Astrocyte of the spinal cord (primary cell): ENCODE measurements around the gene PWWP2B.

Experiments
- DNase-seq: peaks from one replicate; pipeline ENCODE4 v3.0.0; 2011; ENCODE audit warnings: low read depth, low spot score
- H3K4me3 ChIP-seq: 2 replicates; pipeline ENCODE4 v1.5.1; 2011; ENCODE audit warnings: low read depth, mild to moderate bottlenecking, low read length, moderate library complexity
- in situ Hi-C: cut with HindIII; loops from 2 replicates; pipeline ENCODE4 v1.10.0; 2017; ENCODE audit warnings: low sequenced_read_pairs
- TF ChIP-seq, protein P1 (sequence below): IDR thresholded peaks from 2 replicates; pipeline ENCODE4 v1.5.1; 2012; ENCODE audit warnings: low read depth, mild to moderate bottlenecking, low read length, inconsistent platforms

Gene PWWP2B

DNA sequence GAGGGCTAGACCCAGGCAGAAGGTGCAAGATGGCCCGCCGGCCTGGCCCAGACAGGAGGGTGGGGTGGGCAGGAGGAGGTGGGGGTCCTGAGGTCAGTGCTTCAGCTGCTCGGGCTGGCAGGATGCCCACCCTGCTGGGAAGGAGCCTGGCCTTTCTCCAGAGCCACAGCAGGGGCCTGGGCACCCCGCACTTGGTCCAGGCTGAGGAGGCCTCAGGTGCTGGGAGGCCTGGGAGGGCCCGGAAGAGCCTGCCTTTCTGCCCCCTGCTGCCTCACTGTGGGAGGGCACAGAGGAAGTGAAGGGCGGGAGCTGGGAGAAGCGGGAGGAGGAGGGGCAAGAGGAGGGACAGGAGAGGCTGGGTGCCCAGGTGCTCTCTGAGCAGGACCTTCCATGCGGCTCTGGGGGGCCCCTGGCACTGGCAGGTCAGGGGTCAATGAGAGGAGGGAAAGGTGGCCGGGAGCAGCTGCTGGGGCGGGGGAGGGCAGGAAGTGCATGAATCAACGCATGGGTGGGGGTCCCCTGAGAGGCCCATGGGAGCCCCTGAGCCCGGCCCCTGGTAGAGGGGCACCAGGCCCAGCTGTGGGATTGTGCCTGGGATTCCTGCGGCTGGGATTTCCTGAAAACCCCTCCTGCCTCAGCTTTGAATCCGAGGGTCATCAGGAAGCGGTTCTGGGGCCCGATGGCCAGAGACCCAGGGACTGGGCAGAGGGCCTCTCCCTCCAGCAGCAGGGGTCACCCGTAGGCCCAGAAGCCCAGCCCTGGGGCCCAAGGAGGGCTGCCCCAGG lies 49.9 kb downstream of the PWWP2B start:
- no peak for DNase-seq
- in situ Hi-C loops, result no loop called here
- TF ChIP-seq, protein P1, sequence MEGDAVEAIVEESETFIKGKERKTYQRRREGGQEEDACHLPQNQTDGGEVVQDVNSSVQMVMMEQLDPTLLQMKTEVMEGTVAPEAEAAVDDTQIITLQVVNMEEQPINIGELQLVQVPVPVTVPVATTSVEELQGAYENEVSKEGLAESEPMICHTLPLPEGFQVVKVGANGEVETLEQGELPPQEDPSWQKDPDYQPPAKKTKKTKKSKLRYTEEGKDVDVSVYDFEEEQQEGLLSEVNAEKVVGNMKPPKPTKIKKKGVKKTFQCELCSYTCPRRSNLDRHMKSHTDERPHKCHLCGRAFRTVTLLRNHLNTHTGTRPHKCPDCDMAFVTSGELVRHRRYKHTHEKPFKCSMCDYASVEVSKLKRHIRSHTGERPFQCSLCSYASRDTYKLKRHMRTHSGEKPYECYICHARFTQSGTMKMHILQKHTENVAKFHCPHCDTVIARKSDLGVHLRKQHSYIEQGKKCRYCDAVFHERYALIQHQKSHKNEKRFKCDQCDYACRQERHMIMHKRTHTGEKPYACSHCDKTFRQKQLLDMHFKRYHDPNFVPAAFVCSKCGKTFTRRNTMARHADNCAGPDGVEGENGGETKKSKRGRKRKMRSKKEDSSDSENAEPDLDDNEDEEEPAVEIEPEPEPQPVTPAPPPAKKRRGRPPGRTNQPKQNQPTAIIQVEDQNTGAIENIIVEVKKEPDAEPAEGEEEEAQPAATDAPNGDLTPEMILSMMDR, result peak; percentile 39
- no peak overlapping the region for H3K4me3 ChIP-seq

DNA sequence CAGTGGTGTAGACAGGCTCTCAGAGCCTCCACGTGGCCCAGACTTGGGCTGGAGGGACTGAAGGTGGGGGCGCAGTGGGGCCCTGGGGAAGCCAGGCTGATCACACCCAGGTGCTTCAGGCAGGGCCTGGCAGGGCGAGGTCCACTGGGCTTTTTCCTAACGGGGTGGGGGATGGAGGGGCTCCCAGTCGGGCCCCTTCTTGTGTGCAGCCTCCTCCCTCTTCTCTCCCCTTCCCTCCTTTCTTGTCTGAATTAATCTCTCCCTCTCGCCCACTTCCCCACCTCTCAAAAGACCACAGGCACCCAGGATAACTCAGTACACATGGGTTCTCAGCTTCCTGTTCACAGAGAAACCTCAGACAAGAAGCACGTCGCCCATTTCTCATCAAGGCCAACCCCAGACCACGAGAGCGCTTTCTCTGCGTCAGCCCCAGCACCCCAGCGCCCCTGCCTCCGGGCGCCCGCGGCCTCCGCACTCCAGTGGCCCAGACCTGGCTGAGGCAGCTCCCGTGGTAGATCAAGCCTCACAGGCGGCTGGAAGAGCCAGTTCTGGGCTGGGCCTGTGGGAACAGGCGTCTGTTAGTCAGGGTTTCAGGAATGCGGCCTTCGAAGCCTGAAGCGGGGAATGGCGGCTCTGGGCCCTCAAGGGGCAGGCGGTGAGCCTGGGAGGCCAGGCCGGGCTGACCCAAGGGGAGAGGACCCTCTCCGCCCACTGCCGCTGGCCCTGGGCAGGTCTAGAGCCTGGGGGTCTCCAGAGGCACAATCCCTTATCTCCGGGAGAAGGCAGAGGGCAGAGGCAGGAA lies 50.6 kb downstream of the PWWP2B start:
- H3K4me3 ChIP-seq, result no peak overlapping the region
- TF ChIP-seq, protein P1, result no peak
- peak; percentile 85 for DNase-seq
- in situ Hi-C loops, result no loop called here

DNA sequence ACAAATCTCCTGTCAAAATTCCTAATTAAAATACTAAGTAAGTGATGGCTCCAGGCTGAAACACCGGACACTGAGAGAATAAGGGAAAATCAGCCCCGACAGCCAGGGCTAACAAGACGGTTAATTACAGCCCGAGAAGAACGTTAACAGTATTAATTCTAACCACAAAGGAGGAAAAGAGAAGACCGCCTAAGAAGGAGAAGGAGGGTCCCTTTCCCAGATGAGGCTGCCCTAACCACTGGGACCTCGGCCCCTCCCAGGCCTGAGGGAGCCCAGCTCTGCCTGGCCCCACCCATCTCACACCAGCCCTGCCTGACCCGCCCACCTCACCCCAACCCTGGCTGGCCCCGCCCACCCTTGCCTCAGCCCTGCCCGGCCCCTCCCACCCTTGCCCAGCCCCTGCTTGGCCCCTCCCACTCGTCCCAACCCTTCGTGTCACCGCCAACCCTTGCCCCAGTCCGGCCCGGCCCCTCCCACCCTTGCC lies 51.3 kb downstream of the PWWP2B start:
- no peak overlapping the region for H3K4me3 ChIP-seq
- TF ChIP-seq, protein P1, result no peak
- DNase-seq, result no peak
- in situ Hi-C loops, result no loop called here

DNA sequence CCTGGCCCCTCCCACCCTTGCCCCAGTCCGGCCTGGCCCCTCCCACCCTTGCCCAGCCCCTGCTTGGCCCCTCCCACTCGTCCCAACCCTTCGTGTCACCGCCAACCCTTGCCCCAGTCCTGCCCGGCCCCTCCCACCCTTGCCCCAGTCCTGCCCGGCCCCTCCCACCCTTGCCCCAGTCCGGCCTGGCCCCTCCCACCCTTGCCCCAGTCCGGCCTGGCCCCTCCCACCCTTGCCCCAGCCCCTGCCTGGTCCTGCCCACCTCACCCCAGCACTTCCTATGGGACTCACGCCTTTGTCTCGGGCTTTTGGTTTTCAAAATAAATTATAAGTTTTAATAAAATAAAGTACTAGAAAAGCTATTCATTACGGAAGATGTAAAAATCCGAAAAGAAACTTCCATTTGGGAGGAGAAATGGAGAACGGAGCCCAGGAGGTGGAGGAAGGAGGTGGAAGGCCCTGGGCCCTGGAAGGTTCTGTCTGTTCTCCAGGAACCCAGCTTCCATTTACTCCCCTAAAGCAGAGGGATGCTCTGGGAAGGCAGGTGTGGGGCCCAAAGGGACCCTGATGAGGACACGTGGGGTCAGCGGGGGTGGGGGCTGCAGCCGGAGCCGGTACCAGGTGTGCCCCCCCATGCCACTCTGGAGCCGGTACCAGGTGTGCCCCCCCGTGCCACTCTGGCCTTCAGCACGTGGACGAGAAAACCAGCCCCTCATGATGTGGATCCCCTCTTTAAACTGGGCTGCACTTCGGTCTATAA lies 52.2 kb downstream of the PWWP2B start:
- H3K4me3 ChIP-seq, result no peak overlapping the region
- in situ Hi-C loops, result no loop called here
- no peak for DNase-seq
- TF ChIP-seq, protein P1, result no peak

DNA sequence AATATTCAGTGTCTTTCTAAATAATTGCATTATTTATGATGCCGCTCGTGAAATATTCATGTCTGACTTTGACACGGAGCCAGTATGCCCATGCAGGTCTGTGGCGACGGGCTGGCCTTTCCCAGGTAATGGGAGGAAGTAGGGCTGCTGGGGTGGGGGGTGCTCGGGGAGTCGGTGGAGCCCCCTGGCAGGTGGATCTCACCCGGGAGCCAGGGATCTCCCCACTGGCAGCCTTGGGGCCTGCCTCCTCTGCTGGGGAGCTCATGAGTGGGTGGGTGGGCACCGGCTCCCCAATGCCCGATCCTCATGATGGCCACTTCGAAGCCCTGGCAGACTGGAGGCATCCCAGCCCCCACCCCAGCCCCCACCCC lies 52.8 kb downstream of the PWWP2B start:
- in situ Hi-C loops, result no loop called here
- TF ChIP-seq, protein P1, result no peak
- H3K4me3 ChIP-seq, result no peak overlapping the region
- no peak for DNase-seq

DNA sequence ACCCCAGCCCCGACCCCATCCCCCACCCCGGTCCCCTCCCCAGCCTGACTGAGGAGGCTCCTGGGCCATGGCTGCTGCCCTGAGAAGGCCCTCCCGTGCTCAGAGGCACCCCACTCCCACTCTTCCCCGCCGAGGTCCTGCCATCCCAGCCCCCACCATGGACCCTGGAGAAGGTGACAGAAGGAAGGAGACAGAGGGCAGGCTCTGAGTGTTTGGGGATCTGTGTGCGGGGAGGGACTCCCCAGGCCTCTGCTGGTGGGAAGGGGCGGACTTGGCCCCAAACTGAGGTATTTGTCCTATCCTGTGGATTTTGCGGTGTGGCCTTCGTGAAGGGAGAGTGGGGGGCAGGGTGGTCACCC lies 53.4 kb downstream of the PWWP2B start:
- DNase-seq, result no peak
- H3K4me3 ChIP-seq, result no peak overlapping the region
- TF ChIP-seq, protein P1, result no peak
- in situ Hi-C loops, result no loop called here
